Prostate gland (tissue), 2 donors: ENCODE measurements around the gene TMOD3. TPM values are rescaled to one million over a fixed set of nuclear protein-coding genes. Genes with fewer than 3 reads are reported as not detected.

Experiments used
- DNase-seq: peaks from one replicate; pipeline ENCODE4 v3.0.0-alpha.2; 2019; ENCODE audit warnings: low spot score
- H3K27ac ChIP-seq, 2 donors: fragments of 200-600 bp; sonication (generic); 2 replicates each; pipeline ENCODE4 v1.5.1; 2017 to 2019
- H3K27me3 ChIP-seq: fragments of 200-600 bp; sonication (generic); replicated peaks from 2 replicates; pipeline ENCODE4 v1.5.1; 2019; ENCODE audit not compliant: insufficient read depth
- H3K36me3 ChIP-seq, 2 donors: fragments of 200-600 bp; sonication (generic); 1 replicate in 1 of 2; 2 replicates in 1 of 2; pipeline versions ENCODE4 v1.5.1 to v1.8.1; 2017 to 2019
- H3K4me1 ChIP-seq: fragments of 200-600 bp; sonication (generic); replicated peaks from 2 replicates; pipeline ENCODE4 v1.5.1; 2019
- H3K4me3 ChIP-seq, 2 donors: fragments of 200-600 bp; sonication (generic); 2 replicates each; pipeline ENCODE4 v1.5.1; 2017 to 2019
- H3K9me3 ChIP-seq: fragments of 200-600 bp; sonication (generic); 2 replicates; pipeline ENCODE4 v1.5.1; 2017
- CTCF ChIP-seq, 4 experiments: fragments of 200-600 bp in 2 of 4; fragments of 450-650 bp in 2 of 4; sonication (generic) in 2 of 4; IDR thresholded peaks; 1 replicate in 3 of 4; 2 replicates in 1 of 4; pipeline ENCODE4 v1.5.1; 2016 to 2019; ENCODE audit warnings: antibody characterized with exemption in 4 of 4, mild to moderate bottlenecking in 2 of 4, moderate library complexity in 2 of 4
- POLR2A ChIP-seq: fragments of 450-650 bp; IDR thresholded peaks from one replicate; pipeline ENCODE4 v1.6.1; 2016; ENCODE audit warnings: antibody characterized with exemption, mild to moderate bottlenecking
- POLR2AphosphoS5 ChIP-seq: sonication (generic); formaldehyde crosslinking; IDR thresholded peaks from one replicate; pipeline ENCODE4 v1.6.1; 2017; ENCODE audit warnings: antibody characterized with exemption
- WGBS: methylation state at CpG from one replicate; pipeline ENCODE4 v1.1.5; 2018; 5-methylcytosine and 5-hydroxymethylcytosine counted together
- intact Hi-C: fragments of 100-400 bp; cut with DNase I; formaldehyde crosslinking; loops from one replicate; pipeline ENCODE4 v1.14.2; 2022
- total RNA-seq, 2 donors: library from RNA; depleted of rRNA; stranded (reverse); fragments of >200 nt; gene quantifications; one replicate each; pipeline ENCODE4 v1.1.0, GENCODE V29; 2016

Gene TMOD3
- total RNA-seq, 2 donors from 2014 or later = 17.2 to 19.6 TPM

GRCh38 chr15:51931638-51932037, 102.2 kb downstream of the TMOD3 start:
- Histone ChIP-seq H3K9me3 (no peaks in the 10 kb centered on the region), H3K27ac (no peak overlapping the region), H3K27me3 (no peaks in the 10 kb centered on the region), H3K4me3 (no peak overlapping the region), H3K4me1 (no peaks in the 10 kb centered on the region), H3K36me3 (no peaks in the 10 kb centered on the region)
- 64% methylated on average over 4 of the region's 4 CpGs for whole genome bisulfite sequencing
- DNase-seq = no peak
- no peak for TF ChIP-seq CTCF (IDR thresholded peaks at IDR 0.05)
- TF ChIP-seq POLR2A = no peak
- no peak for TF ChIP-seq POLR2AphosphoS5
- intact Hi-C loops = no loop called here

- no peaks in the 10 kb centered on the region for H3K27me3 ChIP-seq
- no peak for DNase-seq
- no peaks in the 10 kb centered on the region for H3K4me1 ChIP-seq
- no peaks in the 10 kb centered on the region for H3K36me3 ChIP-seq
- WGBS = 63% methylated on average over 1 of the region's 1 CpG
- no peak overlapping the region for H3K4me3 ChIP-seq
- intact Hi-C loops = no loop called here
- H3K27ac ChIP-seq = no peak overlapping the region
- no peak for TF ChIP-seq POLR2AphosphoS5
- no peak for TF ChIP-seq CTCF (IDR thresholded peaks at IDR 0.05)
- no peak for TF ChIP-seq POLR2A
- no peaks in the 10 kb centered on the region for H3K9me3 ChIP-seq
Measured at GRCh38 chr15:51932161-51932560, 102.7 kb downstream of the TMOD3 start.

GRCh38 chr15:51935466-51936104, 106.1 kb downstream of the TMOD3 start:
- Histone ChIP-seq H3K36me3 (no peaks in the 10 kb centered on the region), H3K4me1 (no peaks in the 10 kb centered on the region), H3K27ac (no peak overlapping the region), H3K27me3 (no peaks in the 10 kb centered on the region), H3K4me3 (no peak overlapping the region), H3K9me3 (no peaks in the 10 kb centered on the region)
- no peak for DNase-seq
- 85% methylated on average over 5 of the region's 5 CpGs for WGBS
- intact Hi-C loops = no loop called here
- TF ChIP-seq POLR2A (no peak), POLR2AphosphoS5 (no peak), CTCF (IDR thresholded peaks at IDR 0.05) (no peak)

GRCh38 chr15:51936105-51936478, 106.6 kb downstream of the TMOD3 start:
- H3K4me1 ChIP-seq = no peaks in the 10 kb centered on the region
- no peaks in the 10 kb centered on the region for H3K36me3 ChIP-seq
- intact Hi-C loops = no loop called here
- H3K4me3 ChIP-seq = no peak overlapping the region
- H3K27ac ChIP-seq = no peak overlapping the region
- H3K27me3 ChIP-seq = no peaks in the 10 kb centered on the region
- H3K9me3 ChIP-seq = no peaks in the 10 kb centered on the region
- DNase-seq = no peak
- TF ChIP-seq CTCF (IDR thresholded peaks at IDR 0.05) (no peak), POLR2AphosphoS5 (no peak), POLR2A (no peak)
- WGBS = 82% methylated on average over 2 of the region's 2 CpGs

GRCh38 chr15:51938286-51938685, 108.8 kb downstream of the TMOD3 start:
- intact Hi-C loops = no loop called here
- no peaks in the 10 kb centered on the region for H3K27me3 ChIP-seq
- no peaks in the 10 kb centered on the region for H3K9me3 ChIP-seq
- H3K27ac ChIP-seq = no peak overlapping the region
- no peaks in the 10 kb centered on the region for H3K4me1 ChIP-seq
- 84% methylated on average over 3 of the region's 3 CpGs for WGBS
- no peaks in the 10 kb centered on the region for H3K36me3 ChIP-seq
- no peak for TF ChIP-seq POLR2A
- TF ChIP-seq POLR2AphosphoS5 = no peak
- TF ChIP-seq CTCF (IDR thresholded peaks at IDR 0.05) = no peak
- H3K4me3 ChIP-seq = no peak overlapping the region
- DNase-seq = no peak
